OCI-LY3 (cell line): Measurements from ENCODE around the gene AMBRA1.

Source experiments
- CTCF ChIP-seq: fragments of 200-600, 300-600 bp; sonication (generic); IDR thresholded peaks from 2 replicates; pipeline ENCODE4 v1.5.1; 2014; ENCODE audit warnings: antibody characterized with exemption, low read length, low read depth
- EZH2phosphoT487 ChIP-seq: fragments of 200-600 bp; shearing (Covaris generic); IDR thresholded peaks from 2 replicates; pipeline ENCODE4 v1.6.1; 2018; ENCODE audit warnings: antibody characterized with exemption, mixed run types, low read depth

GRCh38 chr11:46447544-46447943 lies 146.3 kb downstream of the AMBRA1 start:
- no peak for TF ChIP-seq CTCF
- no peak for TF ChIP-seq EZH2phosphoT487
